Kasumi-1 (cell line): Measurements from ENCODE around the gene ITCH.
"Not testable (repeated sequence)": the region's sequence is repeated elsewhere in the genome, so short reads cannot be mapped to it uniquely, and the experiment has no call there.

Experiments
- DNase-seq, 2 experiments: peaks; one replicate each; lab custom pipeline; 2025; lab: John Stamatoyannopoulos, UW

The ITCH gene

DNA sequence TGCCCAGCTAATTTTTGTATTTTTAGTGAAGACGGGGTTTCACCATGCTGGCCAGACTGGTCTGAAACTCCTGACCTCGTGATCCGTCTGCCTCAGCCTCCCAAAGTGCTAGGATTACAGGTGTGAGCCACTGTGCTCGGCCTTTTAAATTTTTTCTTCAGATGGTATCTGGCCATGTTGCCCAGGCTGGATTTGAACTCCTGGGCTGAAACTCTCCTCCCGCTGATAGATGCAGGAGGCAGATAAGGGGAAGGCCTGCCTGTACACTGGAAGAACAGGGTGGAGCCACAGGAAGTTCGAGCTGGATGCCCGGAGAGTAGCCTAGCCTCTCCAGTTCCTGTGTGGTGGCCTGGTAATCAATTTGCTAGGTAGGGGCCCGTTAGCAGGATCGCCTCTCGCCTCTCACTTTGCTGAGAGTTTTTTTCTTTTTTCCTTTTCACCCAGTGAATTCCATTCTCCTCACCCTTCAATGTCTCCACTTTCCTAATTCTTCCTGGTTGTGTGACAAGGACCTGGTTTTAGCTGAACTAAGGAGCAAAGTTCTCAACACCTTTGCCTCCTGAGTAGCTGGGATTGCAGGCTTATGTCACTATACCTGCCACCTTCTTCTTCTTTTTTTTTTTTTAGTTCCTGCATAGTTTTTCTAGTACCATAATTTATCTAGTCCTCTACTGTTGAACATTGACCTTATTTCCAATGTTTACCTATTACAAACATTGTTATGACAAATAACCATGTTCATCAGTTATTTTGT, 19.4 kb upstream of the ITCH start:
- no peak for DNase-seq

DNA sequence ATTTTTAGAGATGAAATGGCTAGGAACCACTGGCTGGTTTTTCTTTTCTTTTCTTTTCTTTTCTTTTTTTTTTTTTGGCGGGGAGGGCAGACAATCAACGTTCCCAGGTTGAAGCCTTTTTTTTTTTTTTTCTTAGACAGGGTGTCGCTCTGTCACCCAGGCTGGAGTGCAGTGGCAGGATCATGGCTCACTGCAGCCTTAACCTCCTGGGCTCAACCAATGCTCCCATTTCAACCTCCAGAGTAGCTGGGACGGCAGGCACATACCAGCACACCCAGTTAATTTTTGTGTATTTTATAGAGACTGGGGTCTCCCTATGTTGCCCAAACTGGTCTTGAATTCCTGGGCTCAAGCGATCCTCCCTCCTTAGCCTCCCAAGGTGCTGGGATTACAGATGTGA, 18.8 kb upstream of the ITCH start:
- no peak for DNase-seq

DNA sequence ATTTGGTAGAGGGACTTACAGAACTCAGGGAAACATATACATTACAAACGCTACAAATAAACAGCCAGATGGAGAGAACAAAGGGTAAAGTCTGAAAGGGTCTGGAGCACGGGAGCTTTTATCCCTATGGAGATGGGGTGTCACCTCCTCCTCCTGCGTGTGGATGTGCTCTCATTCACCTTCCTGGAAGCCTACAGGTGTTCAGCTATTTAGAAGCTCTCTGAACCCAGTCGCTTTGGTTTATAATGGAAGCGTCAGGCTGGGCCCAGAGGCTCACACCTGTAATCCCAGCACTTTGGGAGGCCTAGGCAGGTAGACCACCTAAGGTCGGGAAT, 17.7 kb upstream of the ITCH start:
- no peak for DNase-seq

DNA sequence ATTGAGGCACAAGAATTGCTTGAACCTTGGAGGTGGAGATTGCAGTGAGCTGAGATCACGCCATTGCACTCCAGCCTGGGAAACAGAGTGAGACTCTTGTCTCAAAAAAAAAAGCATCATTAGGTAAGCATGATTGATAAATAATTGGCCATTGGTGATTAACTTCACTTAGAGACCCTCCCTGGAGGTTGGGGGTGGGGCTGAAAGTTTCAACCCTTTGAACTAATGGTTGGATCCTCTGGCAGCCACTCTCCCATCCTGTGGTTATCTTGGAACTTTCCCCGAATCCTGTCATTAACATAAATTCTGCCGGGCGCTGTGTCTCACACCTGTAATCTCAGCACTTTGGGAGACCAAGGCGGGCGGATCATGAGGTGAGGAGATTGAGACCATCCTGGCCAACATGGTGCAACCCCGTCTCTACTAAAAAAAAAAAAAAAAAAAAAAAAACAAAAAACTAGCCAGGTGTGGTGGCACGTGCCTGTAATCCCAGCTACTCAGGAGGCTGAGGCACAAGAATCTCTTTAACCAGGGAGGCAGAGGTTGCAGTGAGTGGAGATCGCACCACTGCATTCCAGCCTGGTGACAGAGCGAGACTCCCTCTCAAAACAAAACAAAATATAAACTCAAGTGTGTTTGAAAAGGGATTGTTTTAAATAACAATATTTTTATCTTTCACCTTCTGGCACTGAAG, 17.1 kb upstream of the ITCH start:
- not testable (repeated sequence) for DNase-seq

DNA sequence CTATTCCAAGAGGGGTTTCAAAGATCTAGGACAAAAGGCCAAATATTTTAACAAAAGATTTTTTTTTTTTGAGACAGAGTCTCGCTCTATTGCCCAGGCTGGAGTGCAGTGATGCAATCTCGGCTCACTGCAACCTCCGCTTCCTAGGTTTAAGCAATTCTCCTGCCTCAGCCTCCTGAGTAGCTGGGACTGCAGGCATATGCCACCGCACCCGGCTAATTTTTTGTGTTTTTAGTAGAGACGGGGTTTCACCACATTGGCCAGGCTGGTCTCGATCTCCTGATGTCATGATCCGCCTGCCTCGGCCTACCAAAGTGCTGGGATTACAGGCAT, 16.6 kb upstream of the ITCH start:
- not testable (repeated sequence) for DNase-seq

DNA sequence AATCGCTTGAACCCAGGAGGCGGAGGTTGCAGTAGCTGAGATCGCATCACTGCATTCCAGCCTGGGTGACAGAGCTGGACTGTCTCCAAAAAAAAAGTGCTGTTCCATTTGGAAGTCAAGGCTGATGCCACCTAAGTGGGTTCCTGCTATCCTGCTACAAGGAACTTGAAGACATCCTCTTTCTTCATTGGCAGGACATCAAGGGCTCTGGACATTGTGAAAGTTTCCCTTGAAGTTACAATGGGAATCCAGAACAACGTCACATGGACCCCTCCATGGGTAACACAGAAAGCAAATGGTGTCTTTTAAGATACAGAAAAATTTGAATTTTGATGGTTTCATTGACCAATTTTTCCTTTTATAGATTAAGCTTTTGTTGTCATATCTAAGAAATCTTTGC, 15.5 kb upstream of the ITCH start:
- DNase-seq: no peak

DNA sequence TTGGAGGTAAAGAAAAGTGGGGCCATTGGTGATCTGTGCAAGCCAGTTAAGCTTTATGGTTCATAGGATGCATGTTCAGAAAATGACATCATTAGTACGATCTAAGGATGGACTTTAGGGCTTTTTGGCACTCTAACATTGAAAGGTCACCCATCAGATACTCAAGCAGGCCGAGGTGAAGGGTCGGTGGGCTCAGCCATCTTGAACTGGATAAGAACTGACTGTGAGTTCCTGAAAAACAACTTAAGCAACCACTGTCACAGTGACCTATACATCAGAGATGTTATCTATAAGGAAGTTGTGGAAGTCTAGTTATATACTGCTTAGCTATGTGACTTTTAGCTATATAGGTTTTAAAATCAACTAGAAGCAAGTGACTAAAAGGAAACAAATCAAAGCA, 13.0 kb upstream of the ITCH start:
- DNase-seq: peak; percentile 26 to 47

DNA sequence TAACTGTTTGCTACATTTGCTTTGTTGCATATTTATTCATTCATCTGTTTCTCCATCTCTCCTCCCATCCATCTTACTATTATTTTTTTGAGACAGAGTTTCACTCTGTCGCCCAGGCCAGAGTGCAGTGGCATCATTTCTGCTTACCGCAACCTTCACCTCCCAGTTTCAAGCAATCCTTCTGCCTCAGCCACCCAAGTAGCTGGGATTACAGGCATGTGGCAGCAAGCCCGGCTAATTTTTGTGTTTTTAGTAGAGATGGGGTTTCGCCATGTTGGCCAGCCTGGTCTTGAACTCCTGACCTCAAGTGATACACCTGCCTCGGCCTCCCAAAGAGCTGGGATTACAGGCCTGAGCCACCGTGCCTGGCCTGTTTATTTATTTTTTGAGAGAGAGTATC, 9.6 kb upstream of the ITCH start:
- not testable (repeated sequence) for DNase-seq

DNA sequence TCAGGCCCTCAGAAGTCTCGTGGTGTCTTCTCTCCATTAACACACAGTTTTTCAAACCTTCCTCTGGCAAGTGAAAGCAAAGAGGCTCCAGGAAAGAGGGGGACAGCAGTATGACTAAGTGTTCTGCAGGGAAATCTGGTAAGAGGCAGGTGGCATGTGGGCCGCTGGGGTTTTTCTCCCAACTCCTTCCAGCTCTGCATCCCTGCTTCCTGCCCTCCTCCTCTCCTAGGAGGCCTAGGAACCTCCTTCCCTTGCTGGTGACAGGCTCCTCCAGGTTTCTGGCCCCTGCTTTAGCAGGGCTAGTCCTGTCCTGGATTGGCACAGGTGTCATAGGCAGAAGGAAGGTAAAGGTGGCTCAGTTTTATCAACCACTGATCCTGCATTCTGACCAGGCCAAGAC, 7.6 kb upstream of the ITCH start:
- DNase-seq: no peak

DNA sequence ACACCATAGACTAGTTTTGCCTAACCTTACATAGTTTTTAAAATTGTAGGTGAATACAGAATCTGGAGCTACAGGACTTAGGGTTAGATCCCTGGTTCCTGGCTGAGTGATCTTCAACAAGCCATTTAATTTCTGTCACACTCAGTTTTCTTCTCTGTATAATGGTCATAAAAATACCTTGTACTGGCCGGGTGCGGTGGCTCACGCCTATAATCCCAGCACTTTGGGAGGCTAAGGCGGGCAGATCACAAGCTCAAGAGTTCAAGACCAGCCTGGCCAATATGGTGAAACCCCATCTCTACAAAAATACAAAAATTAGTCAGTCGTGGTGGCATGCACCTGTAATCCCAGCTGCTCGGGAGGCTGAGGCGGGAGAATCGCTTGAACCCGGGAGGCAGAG, 3.3 kb upstream of the ITCH start:
- DNase-seq: not testable (repeated sequence)

DNA sequence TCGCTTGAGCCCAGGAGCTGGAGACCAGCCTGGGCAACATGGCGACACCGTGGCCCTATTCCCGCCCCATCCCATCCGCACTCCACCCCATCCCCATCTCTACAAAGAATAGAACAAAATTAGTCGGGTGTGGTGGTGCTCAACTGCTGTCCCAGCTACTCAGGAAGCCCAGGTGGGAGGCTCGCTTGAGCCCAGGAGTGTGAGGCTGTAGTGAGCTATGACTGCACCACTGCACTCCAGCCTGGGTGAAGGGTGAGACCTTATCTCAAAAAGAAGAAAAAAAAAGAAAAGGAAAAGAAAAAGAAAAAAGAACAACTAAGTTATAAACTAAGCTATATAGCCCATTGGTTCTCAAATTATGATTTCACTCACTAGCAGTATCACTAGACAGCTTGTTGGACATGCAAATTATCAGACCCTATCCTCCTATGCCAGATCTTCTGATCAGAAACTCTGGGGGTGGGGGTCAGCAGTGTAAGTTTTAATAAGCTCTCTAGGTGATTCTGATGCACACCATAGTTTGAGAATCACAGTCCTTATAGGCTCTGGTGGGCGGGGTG, 491 bp upstream of the ITCH start:
- no peak for DNase-seq

DNA sequence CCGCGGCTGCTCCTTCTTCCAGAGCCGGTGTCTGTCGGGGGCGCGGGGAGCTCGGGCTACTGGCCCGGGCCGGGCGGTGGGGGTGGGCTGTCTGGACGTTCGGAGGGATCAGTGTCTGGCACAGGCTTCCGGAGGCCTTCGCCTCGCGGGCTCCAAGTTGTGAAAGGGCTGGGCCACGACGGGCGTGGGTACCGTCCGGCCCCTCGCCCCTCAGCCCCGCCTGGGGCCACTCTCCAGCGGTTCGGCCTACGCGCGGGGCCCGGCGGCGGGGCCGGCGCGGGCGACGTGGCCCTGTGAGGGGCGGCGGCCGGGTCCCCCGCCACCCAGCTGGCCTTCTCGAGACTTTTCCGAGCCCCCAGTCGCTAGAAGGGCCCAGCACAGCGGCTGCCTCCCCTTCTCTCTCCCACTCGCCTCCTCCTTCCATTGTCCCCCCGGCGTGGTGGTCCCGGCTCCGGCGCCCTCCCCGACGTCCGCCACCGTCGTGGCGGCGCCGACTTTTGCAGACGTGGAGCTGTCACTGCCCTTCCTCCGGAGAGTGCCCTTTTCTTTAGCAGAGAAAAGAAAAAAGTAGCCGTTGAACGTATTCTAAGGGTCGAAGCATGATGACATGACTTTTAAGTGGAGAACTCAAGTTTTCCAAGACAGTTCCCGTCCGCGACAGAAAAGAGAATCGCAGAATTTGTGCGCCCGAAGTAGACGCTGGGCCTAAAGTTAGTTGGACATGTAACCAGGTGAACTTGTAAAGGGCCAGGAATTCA, 571 bp downstream of the ITCH start:
- DNase-seq: peak in 1 of 2 experiments; percentile 54

DNA sequence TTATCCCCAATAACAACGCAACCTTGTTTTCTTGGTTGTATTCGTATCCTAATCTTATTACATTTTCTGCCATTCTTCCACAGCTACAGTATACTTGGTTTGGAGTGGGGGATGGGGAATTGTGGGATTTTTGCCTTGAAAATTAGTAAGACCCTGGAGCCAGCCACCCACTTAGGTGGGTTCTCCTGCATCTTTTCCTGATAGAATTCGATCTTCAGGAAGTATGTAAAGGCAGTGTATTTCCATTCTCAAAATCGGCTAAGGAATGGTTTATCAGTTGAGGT, 1.1 kb downstream of the ITCH start:
- DNase-seq: no peak

DNA sequence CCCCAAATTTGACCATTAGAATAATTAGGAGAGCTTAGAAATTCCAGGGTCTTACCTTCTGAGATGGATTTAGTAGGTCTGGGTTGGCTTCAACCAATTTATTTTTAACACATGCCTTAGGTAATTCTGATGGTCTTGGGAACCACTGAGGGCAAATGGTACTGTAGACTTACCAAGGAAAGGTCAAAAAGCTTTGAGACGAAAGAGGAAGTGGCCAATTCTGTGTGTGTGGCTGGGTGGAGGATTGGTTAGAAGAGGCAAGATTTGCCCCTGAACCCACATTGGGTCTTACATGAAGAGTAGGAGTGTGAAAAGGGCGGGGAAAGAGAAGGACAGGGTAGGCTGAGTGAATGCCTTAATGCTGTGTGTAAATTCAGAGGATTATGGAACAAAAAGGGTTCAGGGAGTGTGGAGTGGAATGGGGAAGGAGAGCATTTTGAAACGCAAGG, 2.7 kb downstream of the ITCH start:
- peak; percentile 72 to 77 for DNase-seq

DNA sequence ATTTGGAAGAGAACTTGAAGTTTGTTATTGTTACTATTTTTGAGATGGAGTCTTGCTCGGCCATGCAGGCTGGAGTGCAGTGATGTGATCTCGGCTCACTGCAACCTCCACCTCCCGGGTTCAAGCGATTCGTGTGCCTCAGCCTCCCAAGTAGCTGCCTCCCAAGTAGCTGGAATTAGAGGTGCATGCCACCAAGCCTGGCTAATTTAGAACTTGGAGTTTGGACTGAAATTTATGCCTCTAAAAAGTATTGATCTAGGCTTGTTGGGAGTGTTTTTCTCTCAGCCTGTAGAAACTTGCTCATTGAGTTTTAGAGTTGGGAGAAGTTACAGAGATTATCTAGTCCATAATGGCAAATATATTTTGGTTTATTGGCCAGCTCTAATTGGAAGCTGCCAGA, 4.1 kb downstream of the ITCH start:
- no peak for DNase-seq

DNA sequence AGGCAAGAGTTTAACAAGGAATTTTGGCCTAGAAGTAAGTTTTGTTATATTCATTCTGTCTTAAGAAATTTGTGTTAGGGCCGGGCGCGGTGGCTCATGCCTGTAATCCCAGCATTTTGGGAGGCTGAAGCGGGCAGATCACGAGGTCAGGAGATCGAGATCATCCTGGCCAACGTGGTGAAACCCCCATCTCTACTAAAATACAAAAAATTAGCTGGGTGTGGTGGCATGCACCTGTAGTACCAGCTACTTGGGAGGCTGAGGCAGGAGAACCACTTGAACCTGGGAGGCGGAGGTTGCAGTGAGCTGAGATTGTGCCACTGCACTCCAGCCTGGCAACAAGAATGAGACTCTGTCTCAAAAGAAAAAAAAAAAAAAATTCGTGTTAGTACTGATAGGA, 4.8 kb downstream of the ITCH start:
- not testable (repeated sequence) for DNase-seq

DNA sequence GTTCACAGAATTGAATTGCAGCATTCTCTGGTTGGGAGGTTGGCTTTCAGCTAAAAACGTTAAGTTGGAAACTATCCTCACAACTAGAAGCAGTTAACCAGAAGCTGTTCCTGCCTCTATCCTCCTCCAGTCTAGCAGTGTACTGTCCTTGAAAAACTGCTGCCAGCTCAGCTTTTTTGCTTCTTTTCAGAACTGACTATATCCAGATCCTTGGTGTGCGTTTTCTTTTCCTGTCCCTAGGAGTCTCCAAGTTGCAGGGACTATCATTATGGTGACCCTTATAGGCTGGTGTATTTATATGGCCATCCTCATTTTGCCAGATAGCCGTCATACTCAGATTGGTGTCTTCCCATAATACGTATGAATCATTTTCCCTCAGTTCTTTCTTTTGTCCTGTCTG, 5.5 kb downstream of the ITCH start:
- DNase-seq: no peak

DNA sequence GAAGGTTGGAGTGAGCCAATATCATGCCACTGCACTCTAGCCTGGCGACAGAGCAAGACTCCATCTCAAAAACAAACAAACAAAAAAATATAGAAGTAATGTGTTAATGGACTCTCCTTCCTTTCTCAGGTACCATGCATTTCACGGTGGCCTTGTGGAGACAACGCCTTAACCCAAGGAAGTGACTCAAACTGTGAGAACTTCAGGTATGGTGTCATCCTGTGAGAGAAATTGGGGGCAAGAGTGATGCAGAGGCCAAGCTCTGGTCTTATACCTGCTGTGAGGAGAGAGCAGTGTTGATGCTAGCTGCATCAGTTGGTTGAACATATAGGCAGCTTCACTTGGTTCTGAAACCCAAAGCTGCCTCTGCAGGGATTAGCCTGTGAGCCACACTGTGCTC, 6.2 kb downstream of the ITCH start:
- DNase-seq: no peak

DNA sequence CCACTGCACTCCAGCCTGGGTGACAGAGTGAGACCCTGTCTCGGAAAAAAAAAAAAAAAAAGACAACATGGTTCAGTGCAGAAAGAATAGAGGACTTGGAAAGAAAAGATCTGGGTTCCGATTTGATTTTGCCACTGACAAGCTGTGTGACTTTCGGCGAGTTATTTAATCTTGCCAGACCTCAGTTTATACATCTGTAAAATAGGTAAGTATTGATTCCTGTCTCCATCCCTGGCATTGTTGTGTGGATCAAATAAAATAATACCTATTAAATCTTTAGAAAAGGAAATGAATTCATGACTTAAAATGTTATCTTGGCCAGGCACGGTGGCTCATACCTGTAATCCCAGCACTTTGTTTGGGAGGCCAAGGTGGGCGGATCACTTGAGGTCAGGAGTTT, 7.0 kb downstream of the ITCH start:
- DNase-seq: no peak

DNA sequence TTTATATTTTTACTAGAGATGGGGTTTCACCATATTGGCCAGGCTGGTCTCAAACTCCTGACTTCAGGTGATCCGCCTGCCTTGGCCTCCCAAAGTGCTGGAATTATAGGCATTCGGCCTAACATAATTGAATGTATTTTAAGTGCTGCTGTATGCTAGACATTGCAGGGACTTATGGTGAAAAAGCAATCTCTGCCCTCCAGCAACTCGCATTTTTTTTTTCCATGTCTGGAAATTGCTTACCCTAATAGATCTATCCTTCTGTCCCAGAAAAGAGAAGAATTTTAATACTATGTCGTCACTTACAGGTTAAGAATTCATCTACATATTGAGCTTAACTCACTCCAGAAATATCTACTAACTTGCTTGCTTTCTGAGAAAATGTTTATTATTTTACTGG, 10.4 kb downstream of the ITCH start:
- DNase-seq: no peak

DNA sequence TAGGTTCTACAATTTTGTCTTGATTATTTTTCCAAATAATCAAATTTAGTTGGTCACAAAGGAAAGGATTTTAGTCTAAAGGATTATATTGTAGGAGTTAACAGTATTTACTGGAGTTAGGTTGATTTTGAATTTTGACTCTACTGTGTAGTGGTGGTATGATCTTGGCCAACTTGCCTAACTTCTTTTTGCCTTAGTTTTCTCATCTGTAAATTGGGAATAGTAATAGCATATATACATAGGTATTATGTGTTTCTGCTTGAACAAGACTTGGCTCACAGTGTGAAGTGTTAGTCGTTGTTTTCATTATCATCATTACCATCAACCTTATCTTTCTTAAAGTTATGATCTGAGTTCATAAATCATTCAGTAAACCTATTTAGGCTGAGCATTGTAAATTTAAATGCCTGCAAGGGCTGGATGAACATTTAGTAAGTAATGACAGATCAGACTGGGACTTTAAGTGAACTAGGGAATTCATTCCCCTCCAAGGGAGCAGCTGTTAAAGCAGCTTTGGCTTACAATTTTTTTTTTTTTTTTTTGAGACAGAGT, 11.2 kb downstream of the ITCH start:
- no peak for DNase-seq

DNA sequence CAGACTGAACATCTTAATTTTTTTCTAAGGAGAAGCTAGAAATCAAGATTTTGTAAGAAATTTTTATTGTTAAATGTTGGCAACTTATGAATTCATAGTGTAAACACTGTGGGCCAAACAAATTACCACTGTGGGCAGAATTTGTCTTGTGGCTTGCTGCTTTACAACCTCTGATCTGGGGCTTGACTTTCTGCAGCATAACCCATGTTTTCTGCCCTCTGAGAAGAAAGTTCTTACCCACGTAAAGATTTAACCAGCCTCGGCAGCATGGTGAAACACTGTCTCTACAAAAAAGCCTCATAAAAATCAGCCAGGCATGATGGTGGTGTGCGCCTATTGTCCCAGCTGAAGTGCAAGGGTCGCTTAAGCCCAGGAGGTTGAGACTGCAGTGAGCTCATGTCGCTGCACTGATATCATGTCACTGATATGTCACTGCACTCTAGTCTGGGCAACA, 12.9 kb downstream of the ITCH start:
- no peak for DNase-seq
